Fibroblast of villous mesenchyme (primary cell): ENCODE measurements around the gene MSRB1. TPM values are rescaled to one million over a fixed set of nuclear protein-coding genes. Genes with fewer than 3 reads are reported as not detected.

ENCODE experiments used
- DNase-seq: peaks from one replicate; pipeline ENCODE4 v3.0.0-alpha.2; 2010; ENCODE audit warnings: low read depth
- H3K4me3 ChIP-seq: 2 replicates; pipeline ENCODE4 v1.5.1; 2011; ENCODE audit warnings: low read depth, mild to moderate bottlenecking, low read length
- CTCF ChIP-seq: IDR thresholded peaks from 2 replicates; pipeline ENCODE4 v1.5.1; 2012; ENCODE audit warnings: low read depth, mild to moderate bottlenecking, low read length; ENCODE audit not compliant: insufficient read depth
- total RNA-seq: library from RNA; depleted of rRNA; stranded (reverse); fragments of >200 nt; gene quantifications from 2 replicates; pipeline ENCODE4 v1.2.3, GENCODE V29; 2012

The MSRB1 gene
- total RNA-seq, 1 donor, result 14.2 TPM

- H3K4me3 ChIP-seq, result no peak overlapping the region
- TF ChIP-seq CTCF, result no peak
- no peak for DNase-seq
These were observed 35.7 kb downstream of the MSRB1 start for GRCh38 chr16:1907226-1907860.

GRCh38 chr16:1906846-1907165 is 36.2 kb downstream of the MSRB1 start:
- no peak for TF ChIP-seq CTCF
- no peak for DNase-seq
- H3K4me3 ChIP-seq, result no peak overlapping the region

GRCh38 chr16:1906055-1906845 is 36.7 kb downstream of the MSRB1 start:
- TF ChIP-seq CTCF, result no peak
- no peak overlapping the region for H3K4me3 ChIP-seq
- no peak for DNase-seq

- DNase-seq, result no peak
- H3K4me3 ChIP-seq, result no peak overlapping the region
- no peak for TF ChIP-seq CTCF
These were observed 38.9 kb downstream of the MSRB1 start for GRCh38 chr16:1903845-1904840.

- TF ChIP-seq CTCF, result no peak
- no peak overlapping the region for H3K4me3 ChIP-seq
- DNase-seq, result no peak
These were observed 39.8 kb downstream of the MSRB1 start for GRCh38 chr16:1903220-1903574.

GRCh38 chr16:1902547-1903219 is 40.3 kb downstream of the MSRB1 start:
- no peak for TF ChIP-seq CTCF
- no peak for DNase-seq
- no peak overlapping the region for H3K4me3 ChIP-seq
